Activated naive CD4-positive, alpha-beta T cell (primary cell): ENCODE measurements around the gene PAK4.

Source experiments
- DNase-seq, 4 experiments: peaks; one replicate each; lab custom pipeline; 2025; lab: John Stamatoyannopoulos, UW

PAK4 gene

DNA sequence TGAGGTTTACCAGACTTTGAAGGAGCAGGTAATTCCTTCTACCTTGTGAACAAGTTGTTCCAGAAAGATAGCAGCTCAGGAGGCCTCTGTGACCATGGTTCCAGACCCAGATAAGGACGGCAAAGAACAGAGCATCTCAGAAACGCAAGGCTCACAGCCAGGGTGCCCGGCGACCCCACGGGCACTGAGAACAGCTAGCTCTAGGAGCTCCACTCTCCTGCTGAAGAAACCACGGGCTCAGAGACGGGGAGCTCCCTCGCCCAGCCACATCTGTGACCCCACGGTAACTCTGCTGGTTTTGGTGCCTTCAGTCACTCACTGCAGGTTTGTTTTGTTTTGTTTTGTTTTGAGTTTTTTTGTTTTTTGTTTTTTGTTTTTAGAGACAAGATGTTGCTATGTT is 55.2 kb downstream of the PAK4 start:
- DNase-seq = no peak

DNA sequence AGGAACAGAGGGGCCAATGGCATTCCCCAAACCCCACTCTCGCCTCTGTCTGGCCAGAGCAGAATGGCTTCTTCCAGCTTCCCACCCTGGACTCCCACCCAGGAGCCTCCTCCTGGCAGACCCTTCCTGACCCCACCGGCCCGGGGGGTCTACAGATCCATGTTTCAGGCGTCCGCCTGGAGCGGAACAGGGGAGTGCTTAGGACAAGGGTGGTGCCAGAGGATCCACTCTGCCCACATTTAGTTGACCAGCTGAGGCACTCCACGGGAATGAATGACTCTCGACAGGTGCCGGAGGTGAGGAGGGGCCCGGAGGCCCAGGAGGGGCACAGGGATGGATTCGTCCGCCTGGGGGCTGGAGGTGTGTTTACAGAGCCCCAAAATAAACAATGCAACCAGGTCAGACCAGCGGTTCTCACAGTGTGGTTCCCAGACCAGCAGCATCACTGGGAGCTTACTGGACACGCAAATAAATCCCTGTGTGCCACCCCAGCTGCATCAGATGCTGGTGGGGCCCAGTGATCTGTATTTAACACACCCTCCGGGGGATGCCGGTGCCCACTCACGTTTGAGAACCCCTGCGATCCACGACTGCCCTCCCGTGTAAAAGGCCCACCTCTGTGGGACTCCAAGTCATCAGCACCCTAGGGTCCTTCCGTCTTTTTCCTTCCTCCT is 56.1 kb downstream of the PAK4 start:
- DNase-seq = no peak

DNA sequence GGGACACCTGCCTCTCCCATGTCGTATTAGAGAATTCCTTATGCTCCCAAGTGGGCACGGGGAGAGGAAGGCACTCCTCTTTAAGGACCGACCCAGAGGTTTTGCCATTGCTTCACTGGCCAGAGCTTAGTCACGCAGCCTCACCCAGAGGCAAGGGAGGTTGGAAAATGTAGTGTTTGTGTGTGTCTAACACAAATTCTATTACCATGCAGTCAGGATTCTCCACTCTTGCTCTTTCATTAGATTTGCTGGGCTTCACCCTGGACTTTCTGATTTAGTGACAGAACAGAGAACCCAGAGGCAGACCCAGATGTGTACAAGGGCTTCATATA is 56.6 kb downstream of the PAK4 start:
- no peak for DNase-seq

DNA sequence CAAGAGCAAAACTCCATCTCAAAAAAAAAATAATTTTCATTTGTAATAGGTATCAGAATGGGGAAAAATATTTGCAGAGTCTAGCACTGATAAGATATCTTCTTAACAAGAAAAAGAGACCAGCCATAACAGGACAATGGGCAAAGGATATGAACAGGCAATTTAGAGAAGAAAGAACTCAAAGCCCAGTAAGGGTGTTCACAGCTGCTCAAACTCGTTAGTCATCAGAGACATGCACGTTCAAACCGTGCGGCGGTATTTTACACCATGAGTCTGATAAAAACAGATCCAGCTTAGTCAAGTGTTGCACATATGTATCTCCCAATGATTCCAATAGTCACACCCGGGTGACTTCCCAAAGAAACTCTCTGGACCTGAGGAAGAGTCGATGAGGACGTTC is 57.5 kb downstream of the PAK4 start:
- DNase-seq = no peak

- no peak for DNase-seq
Observed at GRCh38 chr19:39186391-39186790, 60.8 kb downstream of the PAK4 start.

GRCh38 chr19:39187552-39187943 is 62.0 kb downstream of the PAK4 start:
- no peak for DNase-seq

GRCh38 chr19:39188960-39189359 is 63.4 kb downstream of the PAK4 start:
- no peak for DNase-seq

GRCh38 chr19:39190768-39191167 is 65.2 kb downstream of the PAK4 start:
- DNase-seq = no peak

DNA sequence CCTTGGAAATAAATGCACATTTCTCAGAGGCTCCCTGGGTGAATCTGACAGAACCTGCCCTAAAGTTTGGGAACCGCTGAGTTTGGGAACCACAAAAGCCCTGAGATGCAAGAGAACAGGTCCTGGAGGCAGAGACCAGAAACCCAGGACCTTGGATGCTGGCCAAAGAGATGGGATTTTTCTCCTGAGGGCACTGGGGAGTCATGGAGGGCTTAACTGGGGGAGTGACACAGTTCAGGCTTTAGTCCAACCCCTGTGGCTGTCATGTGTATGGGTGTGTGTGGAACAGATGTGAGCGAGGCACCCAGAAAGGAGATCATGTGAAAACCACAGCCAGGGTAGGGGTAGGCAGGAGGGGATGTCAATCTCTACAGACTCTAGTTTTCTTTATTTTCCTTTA is 67.3 kb downstream of the PAK4 start:
- no peak for DNase-seq

- no peak for DNase-seq
Observed at GRCh38 chr19:39193803-39194202, 68.2 kb downstream of the PAK4 start.

GRCh38 chr19:39194832-39195542 is 69.4 kb downstream of the PAK4 start:
- no peak for DNase-seq

DNA sequence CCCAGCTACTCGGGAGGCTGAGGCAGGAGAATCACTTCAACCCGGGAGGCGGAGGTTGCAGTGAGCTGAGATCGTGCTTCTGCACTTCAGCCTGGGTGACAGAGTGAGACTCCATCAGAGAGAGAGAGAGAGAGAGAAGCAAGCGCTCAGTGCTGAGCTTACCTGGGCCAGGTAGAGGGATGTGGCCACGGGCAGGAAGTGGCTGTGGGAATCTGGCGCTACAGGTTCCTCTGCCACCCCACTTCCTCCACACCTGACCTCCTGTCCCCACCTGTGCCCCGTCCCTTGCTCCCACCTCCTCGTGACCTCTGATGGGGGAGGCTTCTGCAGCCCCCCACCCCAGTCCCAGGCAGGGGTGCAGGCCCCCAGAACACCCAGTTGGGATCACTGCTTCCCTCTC is 70.2 kb downstream of the PAK4 start:
- DNase-seq = no peak

- DNase-seq = no peak
Observed at GRCh38 chr19:39196320-39196719, 70.7 kb downstream of the PAK4 start.

- no peak for DNase-seq
Observed at GRCh38 chr19:39196860-39197562, 71.4 kb downstream of the PAK4 start, which contains the start of gene NCCRP1. Gene NCCRP1, plus strand, starts transcription at chr19:39196964. Its CDS starts 19 bp downstream, at chr19:39196983.

GRCh38 chr19:39197808-39198207 is 72.2 kb downstream of the PAK4 start:
- no peak for DNase-seq

GRCh38 chr19:39199025-39199424 is 73.4 kb downstream of the PAK4 start:
- no peak for DNase-seq

GRCh38 chr19:39200066-39200802 is 74.6 kb downstream of the PAK4 start:
- no peak for DNase-seq

GRCh38 chr19:39200803-39201115 is 75.2 kb downstream of the PAK4 start:
- DNase-seq = no peak

GRCh38 chr19:39202998-39203355 is 77.4 kb downstream of the PAK4 start:
- DNase-seq = no peak

DNA sequence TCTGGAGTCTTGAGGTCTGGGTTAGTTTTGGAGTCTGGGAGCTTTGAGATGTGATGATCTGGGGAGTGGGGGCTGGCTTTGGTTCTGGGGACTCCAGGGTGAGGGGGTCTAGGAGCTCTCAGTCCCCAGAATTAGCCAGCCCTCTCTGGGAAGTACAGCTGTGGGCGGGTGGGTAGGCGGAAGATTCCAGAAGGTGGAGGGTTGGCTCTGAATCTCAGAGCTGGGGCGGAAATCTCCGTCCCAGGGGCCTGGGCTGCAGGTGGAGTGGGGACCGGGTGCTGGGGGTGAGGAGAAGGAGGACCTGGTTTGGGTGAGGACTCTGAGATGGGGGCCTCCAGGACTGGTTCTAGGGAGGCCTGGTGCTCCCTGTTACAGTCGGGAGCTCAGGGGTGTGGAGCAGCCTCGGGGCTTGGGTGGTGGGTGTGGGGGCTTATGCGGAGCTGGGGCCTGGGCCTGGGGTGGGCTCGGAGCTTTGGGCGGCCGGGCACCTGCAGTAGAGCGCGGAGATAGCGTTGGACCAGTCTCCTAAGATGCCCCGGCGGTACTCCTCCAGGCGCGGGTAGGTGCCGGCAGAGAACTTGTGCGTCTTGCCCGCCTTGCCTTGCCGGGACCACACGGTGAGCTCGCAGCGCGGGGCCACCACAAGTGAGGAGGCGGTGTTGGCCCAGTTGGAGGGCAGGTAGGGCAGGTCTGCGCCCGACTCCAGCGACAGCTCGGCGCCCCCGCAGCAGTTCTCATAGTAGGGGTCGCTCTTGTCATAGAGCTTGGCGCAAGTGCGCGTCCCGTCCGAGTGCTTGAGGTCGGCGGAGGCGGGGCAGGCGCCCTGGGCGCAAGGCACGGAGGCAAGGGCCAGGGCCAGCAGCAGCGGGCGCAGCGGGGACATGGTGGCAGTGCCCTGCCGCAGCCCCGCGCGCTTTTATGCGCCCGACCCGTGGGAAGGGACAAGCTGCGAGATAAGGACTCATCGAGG is 78.1 kb downstream of the PAK4 start, which contains the start of gene SYCN:
Gene SYCN (minus strand): TSS at position 892 of the 970 bp plus-strand sequence. CDS start 9 bp downstream, at position 883.
- no peak for DNase-seq

DNA sequence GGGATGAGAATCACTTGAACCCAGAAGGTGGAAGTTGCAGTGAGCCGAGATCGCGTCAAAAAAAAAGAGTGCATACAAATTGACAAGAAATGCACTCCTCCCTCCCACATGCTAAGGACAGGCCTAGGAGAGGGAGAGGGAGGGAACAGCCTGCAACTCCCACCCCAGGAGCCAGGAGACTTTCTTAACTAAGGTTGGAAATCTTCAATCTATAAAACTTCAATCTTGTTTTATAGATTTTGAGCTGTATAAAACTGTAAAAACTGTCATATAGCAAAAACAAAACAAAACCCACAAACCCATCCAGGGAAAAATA is 79.8 kb downstream of the PAK4 start:
- no peak for DNase-seq

GRCh38 chr19:39206122-39206521 is 80.5 kb downstream of the PAK4 start:
- no peak for DNase-seq
